ENCODE results near the gene NHP2.
"Not testable (repeated sequence)": the region's sequence is repeated elsewhere in the genome, so short reads cannot be mapped to it uniquely, and the experiment has no call there.

The NHP2 gene

DNA sequence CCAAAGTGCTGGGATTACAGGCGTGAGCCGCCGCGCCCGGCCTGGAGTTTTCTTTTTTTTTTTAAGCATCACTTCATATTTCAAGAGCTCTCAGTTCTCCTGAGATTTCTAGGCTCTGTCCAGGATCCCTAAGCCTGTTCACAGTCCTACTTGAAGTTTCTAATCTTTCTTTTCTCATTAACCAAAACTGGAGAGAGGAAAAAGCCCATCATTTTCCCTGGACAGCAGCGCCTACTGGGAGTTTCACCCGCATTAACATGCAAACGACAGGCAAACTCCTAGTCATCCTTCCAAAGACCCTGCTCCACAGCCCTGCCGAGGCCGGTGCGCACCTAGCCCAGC, 23.5 kb downstream of the NHP2 start:
- not testable (repeated sequence) for DNase-seq

DNA sequence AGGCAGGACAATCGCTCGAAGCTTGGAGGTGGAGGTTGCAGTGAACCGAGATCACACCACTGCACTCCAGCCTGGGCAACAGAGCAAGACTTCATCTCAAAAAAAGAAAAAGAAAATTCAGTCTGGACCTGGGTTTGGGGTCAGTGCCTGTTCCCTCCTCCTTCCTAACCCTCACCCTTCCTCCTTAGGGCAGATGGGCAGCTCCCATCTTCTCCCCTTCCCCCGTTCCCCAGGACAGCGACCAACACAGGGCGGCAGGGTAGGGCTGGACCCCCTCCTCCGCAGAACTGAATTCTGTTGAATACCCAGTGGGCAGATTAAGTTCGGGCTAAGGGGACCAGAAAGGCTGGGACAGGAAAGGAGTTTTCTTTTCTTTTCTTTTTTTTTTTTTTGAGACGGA, 24.4 kb downstream of the NHP2 start:
- no peak for DNase-seq

DNA sequence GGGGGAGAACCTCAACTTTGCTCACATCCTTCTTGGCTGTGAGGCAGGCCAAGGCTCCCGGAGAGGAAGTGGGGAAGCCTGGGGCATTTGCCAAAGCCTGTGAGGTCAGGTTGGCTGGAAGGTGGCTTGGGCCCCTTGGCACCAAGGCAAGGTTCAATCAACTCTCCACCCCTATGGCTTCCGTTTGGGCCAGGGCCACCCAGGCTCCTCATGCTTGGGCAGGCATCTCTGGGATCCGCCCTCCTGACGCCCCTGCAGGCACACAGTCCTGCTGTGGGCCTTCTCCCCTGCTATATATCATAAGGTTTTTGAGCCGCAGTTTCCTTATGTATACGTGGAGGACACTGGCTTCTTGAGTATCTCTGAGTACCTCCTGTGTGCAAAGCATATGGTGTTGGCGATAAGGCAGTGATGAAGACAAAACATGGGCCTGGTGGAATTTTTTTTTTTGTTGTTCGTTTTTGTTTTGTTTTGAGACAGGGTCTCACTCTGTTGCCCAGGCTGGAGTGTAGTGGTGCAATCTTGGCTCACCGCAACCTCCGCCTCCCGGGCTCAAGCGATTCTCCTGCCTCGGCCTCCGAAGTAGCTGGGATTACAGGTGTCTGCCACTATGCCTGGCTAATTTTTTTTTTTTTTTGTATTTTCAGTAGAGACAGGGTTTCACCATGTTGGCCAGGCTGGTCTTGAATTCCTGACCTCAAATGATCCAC, 26.2 kb downstream of the NHP2 start:
- DNase-seq = not testable (repeated sequence)

DNA sequence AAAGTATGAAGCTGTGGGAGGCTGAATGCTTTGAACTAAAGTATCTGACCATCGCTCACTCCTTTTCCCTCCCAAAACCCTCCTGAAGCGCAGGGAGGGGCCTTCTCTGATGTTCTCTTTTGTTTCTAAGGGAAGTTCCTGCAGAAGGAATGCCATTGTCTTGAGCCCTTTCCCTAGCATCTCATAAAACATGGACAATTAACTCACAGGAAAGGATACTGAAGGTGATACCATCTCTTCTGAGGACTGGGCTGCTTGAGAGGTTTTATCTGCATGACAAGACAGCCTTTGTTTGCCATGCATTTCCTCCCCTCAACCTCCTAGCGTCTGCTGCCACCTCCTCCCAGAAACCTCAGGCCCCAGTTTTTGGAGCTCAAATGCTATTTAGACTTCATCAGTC, 27.1 kb downstream of the NHP2 start:
- DNase-seq = no peak

DNA sequence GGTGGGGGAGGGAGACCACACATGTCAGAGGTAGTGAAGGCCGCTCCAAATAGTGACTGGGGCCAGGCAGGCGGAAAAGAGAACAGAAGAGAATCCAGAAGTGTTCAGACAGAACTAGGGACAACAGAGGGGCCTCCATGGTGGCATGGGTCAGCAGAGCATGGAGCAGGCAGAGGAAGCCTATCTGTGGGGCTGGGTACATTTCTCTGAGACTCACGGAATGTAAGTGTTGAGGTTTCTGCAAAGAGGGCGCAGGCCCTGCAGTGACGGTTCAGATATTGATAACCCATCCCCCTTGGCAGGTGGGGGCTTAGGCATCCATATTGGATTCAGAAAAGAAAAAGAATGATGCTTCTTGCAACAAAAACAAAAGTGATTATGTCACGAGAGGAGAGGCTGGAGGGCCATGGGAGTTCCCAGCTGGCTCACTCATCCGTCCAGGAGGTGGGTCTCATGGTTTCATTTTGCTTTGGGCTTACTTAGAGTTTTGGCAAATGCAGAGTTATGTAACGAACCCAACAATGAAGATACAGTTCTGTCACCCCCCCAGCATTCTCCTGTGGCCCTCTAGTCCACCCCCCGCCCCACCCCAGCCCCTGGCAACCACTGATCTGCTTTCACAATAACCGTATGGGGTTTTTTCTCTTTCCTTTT, 28.3 kb downstream of the NHP2 start:
- DNase-seq = no peak

DNA sequence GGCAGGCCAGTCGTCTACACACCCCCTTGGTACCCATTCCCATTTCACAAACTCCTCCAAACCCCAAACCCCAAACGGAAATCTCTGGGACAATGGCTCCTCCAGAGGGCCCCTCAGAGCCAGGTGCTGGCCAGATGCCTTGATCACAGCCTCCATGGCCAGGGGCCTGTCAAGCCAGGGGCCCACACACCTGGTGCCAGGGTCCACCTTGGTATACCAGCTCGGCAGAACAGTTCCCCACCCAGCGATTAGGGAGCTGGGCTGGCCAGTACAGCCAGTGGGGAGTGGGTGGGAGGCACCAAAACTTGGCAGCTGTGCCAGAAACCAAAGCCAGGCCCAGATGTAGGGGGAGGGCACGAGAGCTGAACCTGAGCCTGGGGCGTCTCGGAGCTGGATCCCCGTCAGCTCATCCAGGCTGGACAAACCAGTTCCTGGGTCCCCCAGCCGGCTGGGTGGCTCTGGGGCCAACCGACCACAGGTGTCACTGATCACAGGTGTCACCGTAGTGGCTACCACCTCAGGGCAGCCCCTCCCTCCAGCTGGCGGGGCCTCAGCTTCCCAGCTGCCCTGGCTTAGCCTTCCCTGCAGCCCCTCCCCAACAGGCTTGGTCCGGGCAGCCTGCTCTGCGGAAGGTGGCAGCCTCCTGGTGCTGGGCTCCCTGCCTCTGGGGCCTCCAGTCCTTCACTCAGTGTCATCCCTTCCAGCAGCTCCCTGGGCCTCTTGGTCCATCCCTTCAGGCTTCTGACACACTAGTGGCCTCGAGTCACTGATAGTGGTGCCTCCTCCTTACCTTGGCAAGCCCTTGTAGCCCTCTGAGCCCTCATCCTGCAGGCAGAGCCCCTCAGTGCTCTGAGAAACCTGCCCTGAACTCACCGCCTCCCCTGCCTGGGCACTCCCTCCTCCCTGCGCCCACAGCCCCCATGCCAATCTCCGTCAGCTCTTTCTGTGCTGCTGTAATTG, 29.4 kb downstream of the NHP2 start:
- DNase-seq = no peak

DNA sequence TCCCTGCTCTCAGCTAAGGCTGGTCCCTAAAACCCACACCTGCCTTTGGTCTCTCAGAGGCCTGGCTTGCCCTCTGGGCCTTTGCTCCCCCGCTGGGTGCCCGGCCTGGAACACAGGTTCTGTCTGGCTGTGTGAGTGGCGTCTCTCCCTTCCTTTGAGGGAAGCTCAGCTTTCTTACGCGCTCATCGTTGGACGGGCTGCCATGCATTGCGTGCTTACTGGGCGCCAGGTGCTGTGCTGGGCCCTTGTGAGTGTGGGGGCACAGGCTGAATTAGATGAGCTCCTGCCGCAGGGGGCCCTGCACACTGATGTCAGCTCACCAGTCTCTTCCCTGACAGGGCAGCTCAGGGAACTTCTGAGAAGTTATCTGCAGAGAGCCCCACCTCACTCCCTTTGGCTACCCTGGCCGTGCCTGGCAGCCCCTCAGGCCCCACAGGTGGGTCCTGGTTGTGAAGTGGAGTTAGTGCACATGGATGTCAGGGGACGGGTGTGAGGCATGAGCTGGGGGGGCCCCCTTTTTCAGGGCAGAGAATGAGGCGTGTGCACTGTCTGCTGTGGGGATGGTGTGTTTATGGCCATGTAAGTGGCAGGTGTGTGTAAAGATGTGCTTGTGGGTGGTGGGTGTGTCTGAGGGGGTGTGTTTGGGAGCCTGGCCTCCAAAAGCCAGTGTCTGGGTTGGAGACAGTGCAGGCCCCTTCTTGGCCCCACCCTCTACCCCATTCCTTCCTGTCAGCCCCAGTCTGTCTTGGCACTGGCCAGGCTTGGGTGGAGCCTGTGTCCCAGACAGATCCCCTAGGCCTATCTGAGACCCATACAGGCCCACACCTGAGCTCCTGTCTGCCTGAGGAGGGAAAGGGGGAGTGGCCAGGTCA, 30.4 kb downstream of the NHP2 start:
- DNase-seq = no peak

DNA sequence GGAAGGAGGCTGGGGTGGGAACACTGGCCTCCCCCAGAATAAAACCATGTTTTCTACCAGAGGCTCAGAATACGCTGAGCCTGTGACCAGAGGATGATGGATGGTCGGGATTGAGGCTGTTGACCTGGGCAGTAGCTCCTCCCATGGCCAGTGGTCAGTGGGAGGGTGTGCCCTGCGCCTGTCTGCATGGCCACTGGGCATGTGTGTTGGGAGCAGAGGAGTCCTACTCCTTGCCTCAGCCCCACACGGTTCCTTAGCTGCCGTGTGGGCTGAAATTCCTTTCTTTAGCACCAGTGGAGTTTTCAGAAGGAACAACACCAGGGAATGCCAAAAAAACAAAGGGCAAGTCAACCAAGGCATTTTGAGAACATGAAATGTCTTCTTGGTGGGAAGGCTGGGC, 31.3 kb downstream of the NHP2 start:
- DNase-seq = no peak

DNA sequence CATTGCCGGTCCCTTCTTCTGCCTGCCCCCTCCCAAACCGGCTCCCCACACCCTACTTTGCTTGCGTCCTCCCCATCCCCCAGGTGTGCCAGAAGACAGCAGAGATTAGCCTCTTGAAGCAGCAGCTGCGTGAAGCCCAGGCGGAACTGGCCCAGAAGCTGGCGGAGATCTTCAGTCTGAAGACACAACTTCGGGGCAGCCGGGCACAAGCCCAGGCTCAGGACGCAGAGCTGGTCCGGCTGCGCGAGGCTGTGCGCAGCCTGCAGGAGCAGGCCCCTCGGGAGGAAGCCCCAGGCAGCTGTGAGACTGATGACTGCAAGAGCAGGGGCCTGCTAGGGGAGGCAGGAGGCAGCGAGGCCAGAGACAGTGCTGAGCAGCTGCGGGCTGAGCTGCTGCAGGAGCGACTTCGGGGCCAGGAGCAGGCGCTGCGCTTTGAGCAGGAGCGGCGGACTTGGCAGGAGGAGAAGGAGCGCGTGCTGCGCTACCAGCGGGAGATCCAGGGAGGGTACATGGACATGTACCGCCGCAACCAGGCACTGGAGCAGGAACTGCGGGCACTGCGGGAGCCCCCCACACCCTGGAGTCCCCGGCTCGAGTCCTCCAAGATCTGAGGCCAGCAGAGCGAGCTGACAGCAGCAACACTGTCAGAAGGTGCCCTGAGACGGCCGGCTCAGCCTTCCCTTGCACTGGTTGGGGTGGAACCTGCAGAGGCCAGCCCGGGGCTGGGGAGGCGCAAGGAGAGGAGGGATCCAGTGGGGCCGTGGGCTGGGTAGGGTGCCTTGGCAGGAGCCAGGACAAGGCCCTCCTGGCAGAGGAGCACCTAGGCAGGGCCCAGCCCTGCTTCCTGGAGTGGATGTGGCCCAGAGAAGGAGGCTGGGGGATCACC, 32.1 kb downstream of the NHP2 start:
- DNase-seq = no peak

DNA sequence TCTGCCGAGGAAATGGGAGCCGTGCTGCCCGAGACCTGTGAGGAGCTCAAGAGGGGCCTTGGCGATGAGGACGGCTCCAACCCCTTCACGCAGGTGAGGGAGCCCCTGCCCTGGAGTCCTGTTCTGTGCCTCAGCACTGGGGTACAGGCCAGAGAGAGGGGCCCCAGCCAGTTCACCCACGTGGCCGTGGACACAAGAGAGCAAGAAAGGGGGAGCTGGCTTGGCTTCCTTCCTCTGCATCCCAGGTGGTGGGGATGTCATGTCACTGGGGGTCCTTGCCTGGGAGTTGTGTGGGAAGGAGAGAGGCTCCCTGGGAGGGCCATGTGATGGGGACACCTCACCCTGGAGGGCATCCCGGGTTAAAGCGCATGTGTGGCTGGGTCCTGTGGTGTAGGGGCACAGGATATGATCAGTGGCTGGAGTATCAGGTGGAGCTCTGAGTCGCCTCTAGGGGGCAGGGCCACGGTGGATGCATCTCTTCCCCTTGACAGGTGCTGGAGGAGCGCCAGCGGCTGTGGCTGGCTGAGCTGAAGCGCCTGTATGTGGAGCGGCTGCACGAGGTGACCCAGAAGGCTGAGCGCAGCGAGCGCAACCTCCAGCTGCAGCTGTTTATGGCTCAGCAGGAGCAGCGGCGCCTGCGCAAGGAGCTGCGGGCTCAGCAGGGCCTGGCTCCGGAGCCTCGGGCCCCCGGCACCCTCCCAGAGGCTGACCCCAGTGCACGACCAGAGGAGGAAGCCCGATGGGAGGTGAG, 32.9 kb downstream of the NHP2 start:
- peak; percentile 95 for DNase-seq

DNA sequence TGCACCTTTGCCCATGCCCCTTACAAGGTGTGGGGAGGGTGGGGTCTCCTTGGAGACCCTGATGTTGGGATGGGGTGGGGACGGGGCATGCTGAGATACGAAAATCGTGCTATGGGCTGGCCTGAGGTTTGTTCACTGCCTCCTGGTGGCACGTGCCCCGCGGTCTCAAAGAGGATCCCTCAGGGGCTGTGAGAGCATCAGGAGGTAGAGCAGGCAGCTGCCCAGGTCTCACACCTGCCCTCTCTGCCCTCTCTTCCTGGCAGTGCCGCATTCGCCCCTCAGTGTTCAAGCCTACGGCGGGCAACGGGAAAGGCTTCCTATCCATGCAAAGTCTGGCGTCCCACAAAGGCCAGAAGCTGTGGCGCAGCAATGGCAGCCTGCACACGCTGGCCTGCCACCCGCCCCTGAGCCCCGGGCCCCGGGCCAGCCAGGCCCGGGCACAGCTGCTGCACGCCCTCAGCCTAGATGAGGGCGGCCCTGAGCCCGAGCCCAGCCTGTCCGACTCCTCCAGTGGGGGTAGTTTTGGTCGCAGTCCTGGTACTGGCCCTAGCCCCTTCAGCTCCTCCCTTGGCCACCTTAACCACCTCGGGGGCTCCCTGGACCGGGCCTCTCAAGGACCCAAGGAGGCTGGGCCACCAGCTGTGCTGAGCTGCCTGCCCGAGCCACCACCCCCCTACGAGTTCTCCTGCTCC, 33.6 kb downstream of the NHP2 start:
- no peak for DNase-seq

DNA sequence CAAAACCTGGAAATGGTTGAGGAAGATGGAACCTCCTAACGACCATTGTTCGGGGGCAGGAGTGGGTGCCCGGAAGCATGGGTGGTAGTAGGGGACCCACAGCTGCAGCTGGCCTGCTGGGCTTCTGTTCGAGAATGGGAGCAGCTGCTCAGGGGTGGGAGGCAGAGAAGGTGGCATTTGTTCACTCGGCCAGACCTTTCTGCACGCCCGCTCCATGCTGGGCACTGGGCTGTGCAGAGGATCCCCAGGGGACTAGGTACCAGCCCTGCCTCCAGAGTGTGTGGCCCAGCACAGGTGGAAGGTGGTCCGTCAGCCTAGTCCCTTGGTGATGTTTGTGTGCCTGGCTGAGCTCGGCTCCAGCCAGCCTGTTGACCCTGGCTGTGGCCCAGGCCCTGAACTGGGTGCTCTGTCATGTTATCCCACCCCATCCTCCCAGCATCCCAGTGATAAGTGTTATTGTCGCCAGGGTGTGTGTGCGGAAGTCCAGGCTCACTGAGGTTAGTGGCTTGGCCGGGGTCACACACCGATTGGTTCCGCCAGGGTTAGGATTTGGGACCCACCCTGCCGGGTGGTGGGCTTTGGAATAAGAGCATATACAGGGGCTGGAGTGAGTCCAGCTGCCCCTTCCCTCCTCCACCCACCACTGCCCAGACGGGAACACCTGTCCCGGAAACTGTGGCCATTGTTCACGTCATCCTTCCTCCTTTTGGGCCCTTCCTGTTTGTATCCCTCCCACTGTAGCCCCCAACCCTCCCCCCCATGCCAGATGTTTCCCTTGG, 35.6 kb downstream of the NHP2 start:
- no peak for DNase-seq

DNA sequence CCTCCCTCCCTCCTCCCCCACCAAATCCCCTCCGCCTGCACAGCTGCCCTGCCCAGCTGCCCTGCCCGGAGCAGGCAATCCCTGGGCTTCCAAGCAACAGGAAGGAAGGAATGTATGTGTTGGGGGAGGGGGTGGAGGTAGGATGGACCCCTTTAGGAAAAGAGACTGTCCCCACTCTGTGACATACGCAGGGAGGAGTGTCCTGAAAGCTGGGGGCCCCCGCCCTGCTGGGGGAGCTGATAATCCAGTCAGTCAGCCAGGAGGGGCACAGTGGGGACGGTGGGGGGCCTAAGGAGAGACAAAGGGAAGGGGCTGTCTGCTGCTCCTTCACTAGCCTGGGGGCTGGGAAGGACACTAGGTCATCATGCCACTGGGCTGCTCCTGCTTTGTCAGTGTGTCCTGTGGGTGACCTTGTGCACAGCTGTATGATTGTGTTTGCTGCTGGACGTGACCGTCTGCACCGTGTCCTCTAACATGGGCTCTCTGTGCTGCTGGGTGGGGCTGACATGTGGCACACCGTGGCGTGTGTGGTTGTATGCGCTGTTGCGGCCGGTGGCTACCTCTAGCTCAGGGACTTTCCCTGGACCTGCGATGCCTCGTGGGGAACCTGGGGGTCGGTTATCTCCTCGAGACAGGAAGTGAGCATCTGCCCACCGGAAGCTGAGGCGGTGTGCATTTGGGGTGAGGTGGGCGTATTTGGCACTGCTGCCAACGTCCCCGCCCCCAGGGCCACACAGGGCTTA, 37.4 kb downstream of the NHP2 start:
- DNase-seq = no peak

DNA sequence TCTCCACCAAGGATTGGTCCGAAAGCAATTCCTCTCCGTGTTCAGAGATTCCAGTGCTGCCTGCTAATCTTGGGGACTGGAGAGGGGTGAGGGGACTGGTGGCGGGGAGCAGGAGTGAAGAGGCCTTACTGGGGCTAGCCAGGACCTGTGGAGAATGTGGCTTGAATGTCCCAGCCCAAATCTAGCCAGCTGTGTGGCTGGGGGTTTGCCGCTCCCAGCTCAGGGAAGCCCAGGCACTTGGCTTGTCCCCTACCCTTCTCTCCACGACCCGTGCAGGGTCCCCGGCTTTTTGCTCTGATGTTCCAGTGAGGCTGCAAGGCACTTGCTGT, 37.9 kb downstream of the NHP2 start:
- no peak for DNase-seq

DNA sequence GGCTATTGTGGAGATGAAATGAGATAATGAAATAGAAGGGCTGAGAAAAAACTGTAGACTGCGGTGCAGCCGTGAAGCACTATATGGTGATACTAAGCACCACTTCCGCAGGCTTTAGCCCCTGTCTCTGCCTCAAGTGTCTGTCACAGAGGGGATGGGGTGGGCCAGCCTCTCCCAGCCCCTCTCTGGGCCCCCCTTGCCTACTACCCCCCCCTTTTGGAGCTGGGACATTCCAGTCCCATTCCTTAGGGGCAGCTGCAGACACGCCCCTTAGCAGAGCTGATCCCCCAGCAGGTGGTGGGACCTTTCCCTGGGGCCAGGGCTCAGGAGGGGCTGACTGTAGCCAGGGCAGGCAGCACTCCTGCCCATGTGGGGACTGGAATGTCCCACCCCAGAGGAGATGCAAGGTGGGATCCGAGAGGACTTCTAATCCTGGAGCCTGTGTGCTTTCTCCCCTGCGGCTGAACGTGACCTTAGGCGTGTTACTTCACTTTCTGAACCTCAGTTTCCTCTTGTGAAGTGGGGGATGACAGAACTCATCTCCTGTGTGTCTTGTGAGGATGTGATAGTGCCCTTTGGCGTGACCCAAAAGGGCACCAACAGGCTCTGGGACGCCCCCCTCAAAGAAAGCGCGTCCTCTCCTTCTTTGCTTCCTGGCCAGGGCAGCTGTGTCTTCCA, 38.4 kb downstream of the NHP2 start:
- DNase-seq = no peak

DNA sequence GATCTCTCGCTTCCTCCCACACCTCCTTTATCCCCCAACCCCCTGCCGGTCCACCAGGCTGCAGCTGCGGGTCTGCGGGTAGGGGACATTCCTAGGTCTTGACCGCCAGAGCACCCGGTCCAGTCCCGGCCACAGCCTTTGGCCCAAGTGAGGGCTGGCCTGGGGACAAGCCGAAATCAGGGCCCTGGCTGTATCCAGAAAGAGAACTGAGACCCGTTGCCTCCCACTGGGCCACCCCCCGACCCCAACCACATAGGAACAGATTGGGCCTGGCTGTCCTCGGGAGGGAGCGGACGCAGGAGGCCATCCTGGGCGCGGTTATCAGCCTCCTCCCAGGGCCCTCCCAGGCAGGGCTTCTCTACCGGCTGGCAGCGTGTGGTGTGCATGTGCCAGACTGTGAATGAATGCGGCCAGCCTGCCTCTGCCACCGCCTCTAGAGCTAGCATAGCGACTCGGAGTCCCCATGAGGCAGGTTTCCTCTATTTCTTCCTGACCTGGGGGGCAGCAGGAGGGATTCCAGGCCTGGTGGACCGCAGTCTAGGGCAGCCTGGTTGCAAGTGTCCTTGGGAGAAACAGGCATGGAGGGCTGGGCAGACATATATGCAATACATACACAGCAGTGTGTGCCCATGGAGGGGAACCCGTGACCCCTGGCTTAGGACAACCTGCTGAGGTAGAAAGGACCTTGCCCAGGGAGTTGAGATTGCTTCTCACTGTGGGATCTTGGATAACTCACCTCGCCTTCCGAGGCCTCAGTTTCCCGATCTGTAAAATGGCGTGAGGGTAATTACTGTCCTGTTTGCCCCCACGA, 39.2 kb downstream of the NHP2 start:
- no peak for DNase-seq

DNA sequence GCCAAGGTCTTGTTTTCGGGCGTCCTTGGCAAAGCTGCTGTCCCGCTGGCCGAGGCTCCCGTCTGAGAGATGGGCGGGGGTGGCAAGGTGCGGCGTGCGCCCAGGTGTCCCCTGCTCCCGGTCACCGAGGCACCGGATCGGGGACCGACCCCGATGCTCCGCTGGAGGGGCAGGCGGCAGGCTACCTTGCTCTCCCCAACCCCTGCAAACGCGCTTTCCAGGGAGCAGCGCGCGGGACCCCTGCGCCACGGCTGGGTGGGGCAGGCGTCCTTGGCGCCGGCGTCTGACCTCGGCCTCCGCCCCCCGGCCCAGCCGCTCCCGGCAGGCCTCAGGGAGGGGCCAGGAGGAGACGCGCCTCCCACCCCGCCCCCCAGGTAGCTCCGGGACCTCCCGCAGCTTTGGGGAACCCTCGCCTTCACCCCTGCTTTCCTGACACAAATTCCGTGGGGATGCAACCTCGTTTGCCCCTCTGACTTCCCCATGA, 39.8 kb downstream of the NHP2 start:
- DNase-seq = no peak
